K562 (cell line): ENCODE data around the gene PPP2R3B.

Source experiments
- CREM ChIP-seq: IDR thresholded peaks from 2 replicates; pipeline ENCODE4 v1.6.1; 2014; ENCODE audit warnings: antibody characterized with exemption, low read depth
- CTCF ChIP-seq, 3 experiments: IDR thresholded peaks in 2 of 3; conservative IDR thresholded peaks in 1 of 3; 2 replicates each; pipeline ENCODE4 v1.5.1; 2011 to 2012; ENCODE audit warnings: low read length in 3 of 3, mild to moderate bottlenecking in 3 of 3, control low read depth in 2 of 3, improper control_type of control experiment in 1 of 3, inconsistent platforms in 1 of 3, low read depth in 1 of 3, mixed read lengths in 1 of 3, moderate library complexity in 1 of 3; ENCODE audit not compliant: insufficient read depth in 2 of 3
- ETV1 ChIP-seq: fragments of 450-650 bp; conservative IDR thresholded peaks from 2 replicates; pipeline ENCODE4 v1.6.1; 2016; ENCODE audit warnings: missing genetic modification characterization, control low read depth, low read depth, missing compliant biosample characterization
- MXI1 ChIP-seq: IDR thresholded peaks from 2 replicates; pipeline ENCODE4 v1.6.1; 2011; ENCODE audit warnings: low read depth, mild to moderate bottlenecking, improper control_type of control experiment, low read length
- POLR2A ChIP-seq: fragments of 450-650 bp; conservative IDR thresholded peaks from 2 replicates; pipeline ENCODE4 v1.6.1; 2016
- TF ChIP-seq, protein P1 (sequence below): fragments of 250-450 bp; sonication (Bioruptor Pico); IDR thresholded peaks from 2 replicates; pipeline ENCODE4 v1.5.0; 2021

DNA sequence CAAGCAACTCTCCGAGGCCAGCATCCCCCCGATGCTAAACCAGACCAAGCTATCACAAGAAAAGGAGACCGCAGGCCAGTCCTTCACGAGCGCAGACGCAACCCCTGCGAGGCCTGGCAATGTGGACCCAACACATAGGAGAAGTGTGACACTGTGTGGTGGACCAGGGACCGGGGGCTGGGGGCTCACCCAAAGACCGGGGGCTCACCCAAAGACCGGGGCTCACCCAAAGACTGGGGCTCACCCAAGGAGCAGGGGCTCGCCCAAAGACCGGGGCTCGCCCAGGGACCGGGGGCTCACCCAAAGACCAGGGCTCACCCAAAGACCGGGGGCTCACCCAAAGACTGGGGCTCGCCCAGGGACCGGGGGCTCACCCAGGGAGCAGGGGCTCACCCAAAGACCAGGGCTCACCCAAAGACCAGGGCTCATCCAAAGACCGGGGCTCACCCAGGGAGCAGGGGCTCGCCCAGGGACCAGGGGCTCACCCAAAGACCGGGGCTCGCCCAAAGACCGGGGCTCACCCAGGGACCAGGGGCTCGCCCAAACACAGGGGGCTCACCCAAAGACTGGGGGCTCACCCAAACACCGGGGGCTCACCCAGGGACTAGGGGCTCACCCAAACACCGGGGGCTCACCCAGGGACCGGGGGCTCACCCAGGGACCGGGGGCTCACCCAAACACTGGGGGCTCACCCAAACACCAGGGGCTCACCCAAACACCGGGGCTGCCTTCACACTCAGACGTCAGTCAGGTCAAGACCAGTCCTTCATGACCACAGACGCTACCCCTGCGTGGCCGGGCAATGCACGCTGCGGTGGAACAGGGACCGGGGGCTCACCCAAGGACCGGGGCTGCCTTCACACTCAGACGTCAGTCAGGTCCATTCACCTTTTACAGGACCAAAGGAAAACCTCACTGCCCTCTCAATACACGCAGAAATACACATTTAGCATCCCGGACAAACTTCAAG, 32.9 kb downstream of the PPP2R3B start:
- TF ChIP-seq POLR2A: no peak
- no peak for TF ChIP-seq ETV1 (tag)
- TF ChIP-seq, protein P1, sequence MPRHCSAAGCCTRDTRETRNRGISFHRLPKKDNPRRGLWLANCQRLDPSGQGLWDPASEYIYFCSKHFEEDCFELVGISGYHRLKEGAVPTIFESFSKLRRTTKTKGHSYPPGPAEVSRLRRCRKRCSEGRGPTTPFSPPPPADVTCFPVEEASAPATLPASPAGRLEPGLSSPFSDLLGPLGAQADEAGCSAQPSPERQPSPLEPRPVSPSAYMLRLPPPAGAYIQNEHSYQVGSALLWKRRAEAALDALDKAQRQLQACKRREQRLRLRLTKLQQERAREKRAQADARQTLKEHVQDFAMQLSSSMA (CRISPR knock-in tag): no peak
- no peak for TF ChIP-seq MXI1
- TF ChIP-seq CTCF (IDR thresholded peaks at IDR 0.05 in 2 of 3, conservative IDR thresholded peaks at IDR 0.05 in 1 of 3; ENCODE audit: insufficient read depth in 2 of 3, low read depth in 1 of 3, low read length in 3 of 3): no peak
- TF ChIP-seq CREM: no peak
